GM13977 (cell line): Measurements from ENCODE around the gene VPS13D.

Experiments used
- DNase-seq: peaks from one replicate; pipeline ENCODE4 v3.0.0; 2012; ENCODE audit warnings: low spot score
- CTCF ChIP-seq: IDR thresholded peaks from 2 replicates; pipeline ENCODE4 v1.5.1; 2012; ENCODE audit warnings: mild to moderate bottlenecking, control low read depth; ENCODE audit not compliant: insufficient read depth; ENCODE audit errors: extremely low read depth, missing control alignments
- in situ Hi-C: fragments of 300-500 bp; cut with MboI; formaldehyde crosslinking; loops from one replicate; pipeline ENCODE4 v1.12.0; 2022; ENCODE audit warnings: low sequenced_read_pairs, low pct_unique_long_range_greater_than_20kb, mixed read lengths, inconsistent platforms; ENCODE audit not compliant: unreplicated experiment

Gene VPS13D

GRCh38 chr1:12229835-12230548 lies at the start of gene VPS13D:
Gene VPS13D (plus strand): TSS chr1:12230030. CDS start chr1:12234267, 4,237 bp downstream.
- peak; percentile 95 for DNase-seq
- in situ Hi-C loops: no loop called here
- peak; percentile 99 for TF ChIP-seq CTCF

GRCh38 chr1:12180315-12180714 lies 49.5 kb upstream of the VPS13D start:
- no peak for DNase-seq
- in situ Hi-C loops: no loop called here
- TF ChIP-seq CTCF: no peak

- TF ChIP-seq CTCF: no peak
- DNase-seq: no peak
- in situ Hi-C loops: no loop called here
Measured at GRCh38 chr1:12180903-12181302, 48.9 kb upstream of the VPS13D start.

- in situ Hi-C loops: no loop called here
Measured at GRCh38 chr1:12181568-12181967, 48.3 kb upstream of the VPS13D start.

GRCh38 chr1:12182410-12182984 lies 47.3 kb upstream of the VPS13D start:
- DNase-seq: no peak

More at GRCh38 chr1:12181568-12181967, 48.3 kb upstream of the VPS13D start:
- TF ChIP-seq CTCF: no peak
- no peak for DNase-seq

GRCh38 chr1:12183095-12183794 lies 46.6 kb upstream of the VPS13D start:
- DNase-seq: no peak
- in situ Hi-C loops: no loop called here
- no peak for TF ChIP-seq CTCF

More at GRCh38 chr1:12182410-12182984, 47.3 kb upstream of the VPS13D start:
- in situ Hi-C loops: no loop called here
- TF ChIP-seq CTCF: no peak
